ENCODE results near the gene ARG2.
"Not testable (repeated sequence)": the region's sequence is repeated elsewhere in the genome, so short reads cannot be mapped to it uniquely, and the experiment has no call there.

Gene ARG2

DNA sequence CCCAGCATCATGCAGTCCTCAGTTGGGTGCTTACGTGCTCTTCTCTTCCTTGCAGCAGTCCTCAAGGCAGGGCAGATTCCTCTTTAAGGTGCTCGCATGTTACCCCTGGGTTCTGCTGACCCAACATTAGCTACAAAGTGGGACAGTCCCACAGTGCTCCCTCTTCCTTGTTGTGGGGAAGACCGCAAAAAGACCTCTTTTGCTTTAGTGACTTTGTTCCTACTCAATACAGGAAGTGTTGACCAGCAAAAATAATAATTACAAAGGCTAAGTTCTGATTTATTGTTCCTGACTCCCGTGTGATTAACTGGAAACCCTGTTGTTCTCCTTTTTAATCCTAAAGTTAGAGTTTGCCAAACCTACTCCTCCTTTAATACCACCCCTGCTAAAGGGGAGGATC is 33.4 kb upstream of the ARG2 start:
- no peak for DNase-seq

DNA sequence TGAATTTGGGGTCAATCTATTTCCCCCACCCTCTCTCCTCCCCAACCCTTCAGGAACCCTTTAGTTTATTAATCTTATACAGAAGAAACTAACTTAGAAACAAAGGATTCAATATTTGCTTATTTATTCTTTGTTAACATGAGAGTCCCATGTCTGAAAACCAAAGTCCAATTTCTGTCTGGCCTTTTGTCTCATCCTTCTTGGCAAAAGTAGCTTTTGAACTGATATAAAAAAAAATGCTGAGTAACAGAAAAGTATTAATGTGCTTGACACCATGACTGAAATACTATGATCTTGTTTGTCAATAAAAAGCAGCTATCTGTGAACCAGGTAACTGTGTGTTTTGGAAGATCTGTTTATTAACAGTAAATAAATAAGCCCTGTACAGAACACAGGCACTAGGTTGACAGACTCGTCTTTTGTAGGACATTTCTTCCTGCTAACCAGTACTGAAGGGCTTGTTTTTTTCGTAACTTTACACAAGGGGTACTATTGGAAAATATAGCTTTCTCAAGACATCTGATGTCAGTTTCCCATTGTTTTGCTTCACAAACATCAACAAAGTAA is 30.4 kb upstream of the ARG2 start:
- no peak for DNase-seq

DNA sequence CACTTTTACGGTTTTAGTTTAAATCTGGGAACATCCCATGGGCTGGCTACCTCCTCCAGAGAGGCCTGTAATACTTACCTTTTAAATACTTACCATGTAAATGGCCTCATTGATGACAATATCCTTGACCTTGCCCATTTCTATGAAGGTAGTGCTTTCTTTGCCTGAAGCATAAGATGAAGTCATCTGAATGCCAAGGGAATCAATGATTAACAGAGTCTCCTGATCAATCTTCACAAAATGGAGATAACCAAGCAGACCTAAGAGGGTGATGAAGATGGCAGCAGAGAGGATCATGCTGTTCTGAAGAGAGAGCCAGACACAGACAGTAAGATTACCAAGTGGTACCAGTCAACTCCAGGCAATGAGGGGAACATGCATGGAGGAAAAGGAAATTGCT is 26.1 kb upstream of the ARG2 start:
- not testable (repeated sequence) for DNase-seq

DNA sequence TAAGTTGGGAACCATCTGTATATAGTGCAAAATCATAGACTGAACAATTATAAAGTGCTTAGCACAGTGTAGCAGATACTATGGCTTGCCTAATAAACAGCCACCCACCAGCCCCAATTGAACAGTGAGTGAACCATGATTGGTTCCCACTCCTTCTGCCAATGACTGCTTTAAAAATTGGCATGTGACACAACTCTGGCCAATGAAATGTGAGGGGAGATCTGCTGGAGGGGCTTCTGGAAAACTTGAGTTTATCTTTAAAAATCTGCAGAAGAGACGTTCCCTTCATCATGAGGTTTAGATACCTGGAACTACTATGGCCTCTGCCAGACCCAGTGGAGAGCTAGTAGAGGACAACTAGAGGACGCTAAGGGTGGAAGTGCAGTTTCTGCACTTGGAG is 24.3 kb upstream of the ARG2 start:
- DNase-seq, result no peak

DNA sequence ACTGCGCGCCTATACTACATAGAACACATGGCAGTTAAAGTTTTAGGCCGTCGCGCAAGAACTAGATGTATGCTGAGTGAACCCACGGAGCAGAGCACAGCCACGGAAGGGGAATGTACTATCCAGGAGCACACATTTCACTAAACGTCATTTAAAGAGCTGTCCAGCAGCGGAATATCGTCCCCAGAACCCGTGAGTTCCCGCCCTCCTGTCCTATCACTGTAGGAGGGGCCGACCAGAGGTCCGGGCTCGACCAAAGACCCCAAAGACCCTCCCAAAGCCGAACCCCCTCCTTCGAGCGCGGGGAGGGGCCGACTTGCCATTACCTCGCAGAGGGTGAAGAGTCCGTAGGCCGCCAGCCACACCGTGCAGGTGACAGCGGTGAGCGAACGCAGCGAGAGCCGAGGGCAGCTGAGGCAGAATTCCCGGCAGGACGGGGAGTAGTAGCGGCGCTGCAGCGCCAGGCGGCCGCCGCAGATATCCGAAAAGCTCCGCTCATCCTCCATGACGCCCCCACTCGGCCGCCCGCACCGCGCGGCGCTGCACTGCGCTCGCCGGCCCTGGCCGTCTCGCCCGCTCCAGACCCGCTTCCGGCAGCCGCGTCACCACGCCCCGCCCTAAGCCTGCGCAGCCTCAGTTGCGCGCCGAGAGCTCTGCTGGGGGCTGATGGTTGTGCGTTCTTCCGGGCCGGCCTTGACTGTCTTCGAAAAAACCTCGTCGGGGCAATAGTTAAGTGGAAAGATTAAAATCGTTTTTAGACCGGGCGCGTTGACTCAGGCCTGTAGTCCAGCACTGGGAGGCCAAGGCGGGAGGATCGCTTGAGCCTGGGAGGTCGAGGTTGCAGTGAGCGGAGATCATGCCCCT is 19.8 kb upstream of the ARG2 start, which contains the start of gene PIGH:
TSS of gene PIGH (minus strand) at position 571 of the 864 bp plus-strand sequence. CDS start at position 506, 65 bp downstream.
- DNase-seq, result peak; percentile 95

DNA sequence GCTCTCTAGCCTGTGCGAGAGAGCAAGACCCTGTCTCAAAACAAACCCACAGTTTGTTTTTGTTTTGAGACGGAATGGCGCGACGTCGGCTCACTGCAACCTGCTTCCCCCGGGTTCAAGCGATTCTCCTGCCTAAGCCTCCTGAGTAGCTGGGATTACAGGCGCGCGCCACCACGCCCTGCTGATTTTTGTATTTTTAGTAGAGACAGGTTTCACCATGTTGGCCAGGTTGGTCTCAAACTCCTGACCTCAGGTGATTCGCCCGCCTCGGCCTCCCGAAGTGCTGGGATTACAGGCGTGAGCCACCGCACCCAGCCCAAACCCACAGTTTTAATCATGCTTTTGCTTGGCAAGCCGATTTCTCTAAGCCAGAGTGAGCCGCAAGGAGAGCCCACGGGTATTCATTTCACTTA is 19.2 kb upstream of the ARG2 start:
- DNase-seq, result not testable (repeated sequence)

DNA sequence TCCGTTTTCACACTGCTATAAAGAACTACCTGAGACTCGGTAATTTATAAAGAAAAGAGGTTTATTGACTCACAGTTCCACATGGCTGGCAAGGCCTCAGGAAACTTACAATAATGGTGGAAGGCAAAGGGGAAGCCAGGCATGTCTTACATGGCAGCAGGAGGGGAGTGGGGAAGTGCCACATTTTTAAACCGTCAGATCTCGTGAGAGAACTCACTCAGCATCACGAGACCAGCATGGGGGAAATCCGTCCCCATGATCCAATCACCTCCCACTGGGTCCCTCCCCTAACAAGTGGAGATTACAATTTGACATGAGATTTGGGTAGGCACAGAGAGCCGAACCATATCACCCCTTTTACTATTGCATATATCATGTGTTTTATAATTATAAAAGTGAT is 17.6 kb upstream of the ARG2 start:
- DNase-seq, result no peak

DNA sequence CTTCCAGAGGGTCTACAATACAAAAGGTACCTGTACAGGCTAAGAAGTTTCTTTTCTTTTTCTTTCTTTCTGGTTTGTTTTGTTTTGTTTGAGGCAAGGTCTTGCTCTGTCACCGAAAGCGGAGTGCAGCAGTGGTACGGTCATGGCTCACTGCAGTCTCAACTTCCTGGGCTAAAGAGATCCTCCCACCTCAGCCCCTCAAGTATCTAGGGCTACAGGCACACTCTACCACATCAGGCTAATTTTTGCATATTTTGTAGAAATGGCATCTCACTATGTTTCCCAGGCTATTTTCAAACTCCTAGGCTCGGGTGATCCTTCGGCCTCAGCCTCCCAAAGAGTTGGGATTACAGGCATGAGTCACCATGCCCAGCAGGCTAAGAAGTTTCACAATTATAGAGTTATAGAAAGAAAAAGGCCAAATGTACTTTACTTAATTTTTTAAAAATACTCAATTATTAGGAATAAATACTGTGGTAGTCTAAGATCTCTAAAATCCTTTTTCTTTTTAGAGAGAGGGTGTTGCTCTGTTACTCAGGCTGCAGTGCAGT is 16.6 kb upstream of the ARG2 start:
- no peak for DNase-seq

DNA sequence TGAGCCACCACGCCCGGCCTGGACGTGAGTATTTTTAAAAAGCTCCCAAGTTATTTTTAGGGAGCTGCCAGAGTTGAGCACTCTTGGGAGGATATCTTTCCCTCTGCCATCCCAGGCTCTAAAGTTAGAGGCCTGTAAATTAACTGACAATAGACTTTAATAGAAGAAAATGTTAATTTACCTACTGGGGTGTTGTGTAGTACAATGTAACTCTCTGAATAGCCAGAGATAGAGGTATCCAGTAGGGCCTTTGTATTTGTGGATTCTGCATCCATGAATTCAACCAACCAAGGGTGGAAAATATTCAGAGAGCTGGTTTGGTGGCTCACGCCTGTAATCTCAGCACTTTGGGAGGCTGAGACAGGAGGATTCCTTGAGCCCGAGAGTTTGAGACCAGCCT is 12.1 kb upstream of the ARG2 start:
- DNase-seq, result no peak

DNA sequence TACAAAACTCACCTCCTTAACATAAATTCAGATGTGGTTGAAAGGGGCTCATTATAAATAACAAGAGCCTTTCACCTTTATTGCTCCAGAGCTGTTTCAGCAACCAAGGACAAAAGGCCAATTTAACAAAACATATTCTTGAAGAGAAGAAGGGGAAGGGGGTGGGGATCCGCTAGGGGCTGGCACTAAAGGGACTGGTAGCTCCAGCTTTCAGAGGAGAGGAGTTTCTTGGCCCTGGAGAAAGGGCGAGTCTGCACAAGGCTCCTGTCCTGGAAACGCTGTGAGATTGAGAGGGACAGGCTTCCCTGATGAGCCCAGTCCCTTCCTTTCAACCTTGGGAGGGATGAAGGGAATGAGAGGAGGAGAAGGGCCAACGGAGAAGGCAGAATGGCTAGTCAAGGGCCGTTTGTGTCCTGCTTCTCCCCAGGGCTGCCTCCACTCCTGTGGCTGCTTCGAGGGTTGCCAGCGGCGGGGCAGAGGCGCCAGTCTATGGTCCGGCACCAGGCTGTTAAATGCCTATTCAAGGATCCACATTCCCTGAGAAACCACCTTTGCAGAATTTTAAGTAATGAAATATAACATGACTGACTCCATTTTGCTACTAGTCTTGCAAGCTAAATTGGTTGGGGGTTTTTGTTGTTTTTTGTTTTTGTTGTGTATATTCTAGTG is 9.9 kb upstream of the ARG2 start:
- DNase-seq, result no peak

DNA sequence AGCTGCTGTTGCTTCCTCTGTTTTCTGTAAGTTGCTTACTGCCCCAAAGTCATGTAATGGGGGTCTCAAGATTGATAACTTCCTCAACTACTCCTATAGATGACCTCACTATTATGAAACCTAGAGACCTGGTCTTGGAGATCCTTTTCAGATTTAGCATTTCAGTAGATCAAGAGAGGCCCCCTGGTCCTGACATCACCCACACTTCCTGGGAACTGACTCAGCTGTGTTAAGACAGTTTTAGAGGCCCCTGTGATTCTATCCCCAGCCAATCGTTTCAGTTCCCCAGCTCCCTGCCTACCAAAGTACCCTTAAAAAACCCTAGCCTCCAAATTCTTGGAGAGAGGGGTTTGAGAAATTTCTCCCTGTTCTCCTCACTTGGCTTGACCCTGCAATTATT is 9.2 kb upstream of the ARG2 start:
- DNase-seq, result peak; percentile 9

DNA sequence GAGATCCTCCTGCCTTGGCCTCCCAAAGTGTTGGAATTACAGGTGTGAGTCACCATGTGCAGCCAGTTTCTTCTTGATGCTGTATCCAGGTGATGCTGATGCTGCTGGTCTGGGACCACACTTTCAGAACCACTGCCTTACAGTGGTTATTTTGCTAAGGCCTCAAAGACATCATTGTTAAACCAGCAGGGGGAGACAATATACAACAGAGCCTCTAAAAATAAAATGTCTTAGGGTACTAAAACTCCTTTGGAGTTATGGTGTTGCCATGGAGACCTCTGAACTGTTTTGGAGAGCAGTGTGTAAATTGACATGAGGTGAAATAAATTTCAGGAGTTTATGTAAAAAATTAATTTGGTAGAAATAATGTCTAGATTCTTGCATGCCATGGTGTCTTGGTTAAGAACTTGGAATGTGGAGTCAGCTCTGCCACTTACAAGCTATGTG is 1.1 kb upstream of the ARG2 start:
- DNase-seq, result peak; percentile 73

DNA sequence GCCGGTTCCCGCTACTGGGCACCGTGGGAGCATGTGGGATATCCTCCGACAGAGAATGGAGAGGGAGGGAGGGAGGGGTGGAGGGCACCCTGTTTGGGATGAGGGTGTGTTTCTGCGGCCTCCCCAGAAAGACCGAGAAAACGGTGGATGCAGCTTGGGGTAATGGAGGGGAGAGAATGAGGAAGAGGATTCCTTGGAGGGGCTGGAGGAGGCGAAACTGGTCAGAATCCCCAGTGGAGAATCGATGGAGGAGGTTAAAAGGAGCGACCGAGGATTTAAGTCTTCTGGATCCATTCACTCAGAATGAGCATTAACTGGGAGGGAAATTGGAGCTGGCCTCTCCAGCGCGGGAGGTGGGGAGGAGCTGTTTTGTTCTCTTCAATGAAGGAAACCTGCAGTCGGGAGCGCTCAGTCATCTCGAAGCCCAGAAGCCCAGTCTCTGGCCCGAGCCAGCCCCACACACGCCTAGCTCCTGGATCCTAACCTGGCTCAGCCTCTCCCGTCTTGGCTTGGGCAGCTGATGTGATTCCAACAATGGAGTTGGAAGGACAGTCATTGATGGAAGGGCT is 581 bp downstream of the ARG2 start:
- no peak for DNase-seq

DNA sequence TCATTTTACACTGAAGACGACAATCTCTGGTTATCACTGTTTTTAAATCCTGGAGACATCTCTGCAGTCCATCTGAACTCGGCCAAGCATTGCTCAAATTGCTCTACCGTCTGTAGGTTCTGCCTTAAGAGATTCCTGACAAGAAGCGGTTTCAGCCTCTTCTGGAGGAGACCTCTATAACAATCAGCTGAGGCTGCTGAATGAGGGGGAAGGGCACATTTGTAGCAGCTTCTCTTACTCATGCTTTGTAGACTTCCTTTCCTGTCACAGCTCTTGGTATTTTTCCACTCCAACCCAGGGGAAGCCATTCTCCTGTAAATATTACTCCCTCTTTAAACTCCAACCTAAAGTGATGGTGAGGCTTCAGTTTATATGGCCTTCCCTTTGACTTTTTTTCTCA is 3.0 kb downstream of the ARG2 start:
- peak; percentile 18 for DNase-seq

DNA sequence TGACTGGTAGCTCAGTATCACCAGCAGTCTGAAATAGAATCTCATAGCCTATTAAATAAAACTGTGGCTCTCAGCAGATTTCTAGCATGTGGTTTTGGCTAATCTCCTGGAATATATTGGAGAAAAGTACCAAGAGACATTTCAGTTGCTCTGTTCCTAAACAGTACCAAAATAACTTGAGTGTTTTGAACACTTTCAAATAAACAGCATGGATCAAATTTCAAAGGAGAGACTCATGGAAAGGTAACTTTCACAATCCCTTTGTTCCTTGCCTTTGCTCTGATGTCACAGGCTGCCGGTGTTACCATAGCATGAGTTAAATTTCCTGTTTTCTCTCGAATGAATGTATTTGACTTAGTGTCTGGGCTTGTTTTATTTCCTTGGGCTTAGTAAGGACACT is 3.4 kb downstream of the ARG2 start:
- DNase-seq, result no peak

DNA sequence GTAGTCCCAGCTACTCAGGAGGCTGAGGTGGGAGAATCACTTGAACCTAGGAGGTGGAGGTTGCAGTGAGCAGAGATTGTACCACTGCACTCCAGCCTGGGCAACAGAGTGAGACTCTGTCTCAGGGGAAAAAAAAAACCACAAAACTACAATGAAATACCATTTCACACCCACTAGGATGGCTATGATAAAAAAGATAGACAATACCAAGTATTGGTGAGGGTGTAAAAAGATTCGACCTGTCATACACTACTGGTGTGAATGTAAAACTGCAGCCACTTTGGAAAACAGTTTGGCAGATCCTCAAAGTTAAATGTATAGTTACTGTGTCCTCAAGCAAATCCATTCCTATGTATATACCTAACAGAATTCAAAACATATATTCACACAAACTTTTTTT is 6.4 kb downstream of the ARG2 start:
- not testable (repeated sequence) for DNase-seq

DNA sequence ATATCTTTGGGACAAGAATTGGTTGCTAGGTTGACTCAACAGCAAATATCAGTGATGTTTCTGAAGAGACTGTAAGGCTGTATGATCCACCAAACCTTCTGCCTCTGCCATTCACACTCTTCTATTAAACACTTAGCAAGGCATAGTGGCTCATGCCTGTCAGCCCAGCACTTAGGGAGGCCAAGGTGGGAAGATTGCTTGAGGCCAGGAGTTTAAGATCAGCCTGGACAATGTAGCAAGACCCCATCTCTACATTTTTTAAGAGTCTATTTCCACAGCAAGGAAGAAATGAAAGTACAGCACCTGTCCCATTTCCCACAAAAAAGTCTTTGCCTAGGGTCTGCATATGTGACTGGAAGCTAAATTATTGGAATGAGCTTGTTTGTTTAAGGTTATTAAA is 7.8 kb downstream of the ARG2 start:
- no peak for DNase-seq

DNA sequence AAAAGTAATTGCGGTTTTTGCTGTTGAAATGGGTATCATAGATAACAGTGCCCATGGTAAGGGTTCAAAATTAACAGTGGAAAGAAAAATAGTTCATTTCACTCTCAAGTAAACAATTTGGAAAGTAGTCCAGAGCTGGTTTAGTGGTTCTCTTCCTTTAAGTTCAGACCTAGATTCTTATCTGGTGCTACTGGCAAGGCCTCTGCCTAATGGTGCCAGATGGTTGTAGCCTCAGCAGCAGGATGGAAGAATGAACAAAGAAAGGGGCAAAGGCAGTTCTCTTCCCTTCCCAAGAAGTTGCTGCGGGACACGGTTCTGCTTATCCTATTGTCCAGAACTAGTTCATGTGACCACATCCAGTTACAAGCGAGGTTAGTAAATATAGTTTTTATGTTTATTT is 10.5 kb downstream of the ARG2 start:
- DNase-seq, result no peak

DNA sequence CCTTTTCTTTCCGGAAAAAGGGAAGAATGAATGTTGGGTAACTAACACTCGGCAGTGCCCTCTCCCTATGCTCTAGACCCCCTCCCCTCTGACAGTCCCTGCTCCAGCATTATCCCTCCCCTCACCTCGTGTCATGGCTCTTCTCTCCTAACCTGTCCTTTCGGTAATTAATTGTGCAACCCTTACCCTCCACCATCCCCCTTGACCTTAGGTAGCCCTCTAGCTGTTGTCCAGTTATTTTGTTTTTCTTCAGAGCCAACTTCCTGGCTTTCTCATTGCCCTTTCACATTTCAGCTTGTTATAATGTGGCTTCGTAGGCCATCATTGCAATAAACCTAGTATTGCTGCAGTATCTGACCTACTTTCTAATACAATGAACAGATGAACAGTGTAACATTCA is 11.2 kb downstream of the ARG2 start:
- DNase-seq, result no peak

DNA sequence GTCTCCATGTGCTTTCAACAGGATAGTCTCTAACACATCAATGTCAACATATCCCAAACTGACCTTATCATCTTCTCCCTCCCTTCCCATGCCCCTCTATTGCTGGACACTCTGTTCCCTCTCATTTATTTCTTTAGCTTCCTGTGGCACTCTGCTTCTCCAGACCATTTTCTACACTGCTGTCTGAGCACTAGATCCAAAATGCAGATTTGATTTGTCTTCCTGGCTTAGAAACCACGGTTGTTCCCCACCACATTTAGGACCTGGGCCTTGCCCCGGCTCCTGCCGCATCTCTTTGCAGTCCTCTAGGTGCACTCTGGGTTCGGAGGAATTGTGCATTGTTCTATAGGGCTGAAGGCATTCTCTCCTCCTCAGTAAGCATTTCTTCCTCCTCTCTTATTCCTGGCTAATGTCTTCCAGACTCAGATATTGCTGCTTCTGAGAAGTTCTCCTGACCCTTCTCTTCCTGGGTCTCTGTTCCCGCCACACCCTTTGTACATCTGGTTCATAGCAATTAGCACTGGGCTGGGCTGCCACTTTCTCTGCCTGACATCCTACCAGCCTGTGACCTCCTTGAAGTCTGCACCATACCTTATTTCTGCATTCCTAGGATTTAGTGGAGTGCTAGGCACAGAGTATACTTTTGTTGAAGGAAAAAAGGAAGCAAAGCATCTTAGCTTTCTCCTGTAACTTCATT is 13.9 kb downstream of the ARG2 start:
- no peak for DNase-seq

DNA sequence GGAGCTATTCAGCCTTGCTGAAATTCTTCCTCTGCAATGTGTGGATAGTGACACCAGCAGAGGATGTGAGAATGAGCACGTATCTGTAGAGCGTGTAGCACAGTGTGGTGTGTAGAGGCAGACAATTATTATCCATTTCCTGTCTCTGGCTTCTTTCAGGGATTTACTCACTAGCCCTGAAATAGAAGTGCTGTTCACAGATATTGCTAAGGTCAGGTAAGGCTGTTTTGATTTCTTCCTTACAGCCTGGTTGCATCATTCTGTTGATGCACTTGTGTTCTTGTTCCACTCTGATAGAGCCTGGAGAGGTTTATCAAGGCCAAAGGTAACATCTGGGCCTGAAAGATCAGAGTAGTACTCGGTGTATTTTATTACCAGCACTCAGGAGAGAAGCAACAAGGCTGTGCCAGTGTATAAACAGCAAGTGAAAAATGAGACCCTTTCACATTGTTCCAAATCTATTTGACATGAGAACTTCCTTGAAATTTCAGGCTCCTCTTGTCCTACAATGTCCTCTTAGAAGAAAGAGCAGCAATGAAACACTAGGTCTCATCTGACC is 16.7 kb downstream of the ARG2 start:
- DNase-seq, result peak; percentile 26

DNA sequence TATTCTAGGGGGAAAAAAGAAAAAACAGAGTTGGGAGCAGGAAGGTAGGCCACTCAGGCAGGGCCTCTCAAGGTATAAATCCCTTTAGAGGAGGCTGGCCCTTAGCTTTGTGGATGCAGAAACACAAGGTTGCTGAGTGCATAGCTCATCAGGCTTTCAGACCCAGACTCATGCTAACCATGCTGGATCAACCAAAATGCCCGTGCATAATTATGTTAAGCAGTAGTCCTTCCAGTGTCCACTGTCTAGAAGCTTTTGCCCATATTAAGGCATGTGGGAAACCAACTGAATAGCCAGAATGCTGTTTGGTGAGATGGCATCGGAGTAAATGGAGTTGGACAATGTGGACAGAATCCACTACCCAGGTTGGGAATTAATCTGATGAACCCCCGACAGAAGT is 18.9 kb downstream of the ARG2 start:
- no peak for DNase-seq

Measured in activated CD4-positive, alpha-beta T cell treated with anti-CD3 and anti-CD28 coated beads, Interleukin-2, Interleukin-6, amounts not matched to agents 100 ng/mL and 50 ng/mL, durations not matched to agents 16 hours and 8 hours (primary cell).